IPS-18c (cell line): ENCODE measurements around the gene SEMA4A.
"Not testable (repeated sequence)": the region's sequence is repeated elsewhere in the genome, so short reads cannot be mapped to it uniquely, and the experiment has no call there.

Experiments
- H3K4me3 ChIP-seq: 2 replicates; pipeline ENCODE4 v1.7.0; 2013; ENCODE audit warnings: low read depth, mild to moderate bottlenecking, low read length, moderate library complexity; ENCODE audit not compliant: insufficient read depth
- H3K9me3 ChIP-seq: one replicate; pipeline ENCODE4 v1.6.1; 2013; ENCODE audit warnings: mild to moderate bottlenecking, low read length, moderate library complexity; ENCODE audit not compliant: control insufficient read depth, insufficient read depth

SEMA4A gene

DNA sequence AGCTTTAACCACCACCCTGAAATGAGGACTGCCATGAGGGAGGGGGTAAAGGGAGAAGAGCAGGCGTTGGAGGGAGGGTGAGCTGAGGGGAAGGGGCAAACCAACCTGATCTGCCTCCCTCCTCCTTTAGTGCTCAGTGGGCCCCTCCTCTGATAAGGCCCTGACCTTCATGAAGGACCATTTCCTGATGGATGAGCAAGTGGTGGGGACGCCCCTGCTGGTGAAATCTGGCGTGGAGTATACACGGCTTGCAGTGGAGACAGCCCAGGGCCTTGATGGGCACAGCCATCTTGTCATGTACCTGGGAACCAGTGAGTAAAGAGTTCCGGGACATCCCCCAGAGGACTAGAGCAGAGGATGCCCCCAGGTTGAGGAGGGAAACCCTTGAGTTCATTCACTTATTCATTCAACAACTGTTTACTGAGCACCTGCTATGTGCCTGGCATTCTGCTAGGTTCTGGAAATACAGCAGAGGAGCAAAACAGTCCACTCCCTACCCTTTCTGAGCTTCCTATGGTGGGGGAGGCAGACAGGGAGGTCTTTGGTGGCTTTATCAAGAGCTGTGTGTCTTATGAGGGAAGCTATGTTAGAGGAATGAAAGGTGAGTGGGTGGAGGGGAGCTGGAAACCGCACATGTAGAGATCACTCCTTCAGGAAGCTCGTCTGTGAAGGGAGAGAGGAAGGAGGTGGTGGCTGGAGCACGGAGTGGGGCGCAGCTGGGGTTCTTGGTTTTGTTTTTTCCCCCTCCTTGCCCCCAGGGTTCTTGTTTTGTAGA lies 19.5 kb downstream of the SEMA4A start:
- no peaks in the 10 kb centered on the region for H3K9me3 ChIP-seq
- H3K4me3 ChIP-seq, result no peak overlapping the region

DNA sequence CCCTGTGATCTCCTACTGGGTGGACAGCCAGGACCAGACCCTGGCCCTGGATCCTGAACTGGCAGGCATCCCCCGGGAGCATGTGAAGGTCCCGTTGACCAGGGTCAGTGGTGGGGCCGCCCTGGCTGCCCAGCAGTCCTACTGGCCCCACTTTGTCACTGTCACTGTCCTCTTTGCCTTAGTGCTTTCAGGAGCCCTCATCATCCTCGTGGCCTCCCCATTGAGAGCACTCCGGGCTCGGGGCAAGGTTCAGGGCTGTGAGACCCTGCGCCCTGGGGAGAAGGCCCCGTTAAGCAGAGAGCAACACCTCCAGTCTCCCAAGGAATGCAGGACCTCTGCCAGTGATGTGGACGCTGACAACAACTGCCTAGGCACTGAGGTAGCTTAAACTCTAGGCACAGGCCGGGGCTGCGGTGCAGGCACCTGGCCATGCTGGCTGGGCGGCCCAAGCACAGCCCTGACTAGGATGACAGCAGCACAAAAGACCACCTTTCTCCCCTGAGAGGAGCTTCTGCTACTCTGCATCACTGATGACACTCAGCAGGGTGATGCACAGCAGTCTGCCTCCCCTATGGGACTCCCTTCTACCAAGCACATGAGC lies 23.3 kb downstream of the SEMA4A start:
- H3K4me3 ChIP-seq, result no peak overlapping the region
- no peaks in the 10 kb centered on the region for H3K9me3 ChIP-seq

DNA sequence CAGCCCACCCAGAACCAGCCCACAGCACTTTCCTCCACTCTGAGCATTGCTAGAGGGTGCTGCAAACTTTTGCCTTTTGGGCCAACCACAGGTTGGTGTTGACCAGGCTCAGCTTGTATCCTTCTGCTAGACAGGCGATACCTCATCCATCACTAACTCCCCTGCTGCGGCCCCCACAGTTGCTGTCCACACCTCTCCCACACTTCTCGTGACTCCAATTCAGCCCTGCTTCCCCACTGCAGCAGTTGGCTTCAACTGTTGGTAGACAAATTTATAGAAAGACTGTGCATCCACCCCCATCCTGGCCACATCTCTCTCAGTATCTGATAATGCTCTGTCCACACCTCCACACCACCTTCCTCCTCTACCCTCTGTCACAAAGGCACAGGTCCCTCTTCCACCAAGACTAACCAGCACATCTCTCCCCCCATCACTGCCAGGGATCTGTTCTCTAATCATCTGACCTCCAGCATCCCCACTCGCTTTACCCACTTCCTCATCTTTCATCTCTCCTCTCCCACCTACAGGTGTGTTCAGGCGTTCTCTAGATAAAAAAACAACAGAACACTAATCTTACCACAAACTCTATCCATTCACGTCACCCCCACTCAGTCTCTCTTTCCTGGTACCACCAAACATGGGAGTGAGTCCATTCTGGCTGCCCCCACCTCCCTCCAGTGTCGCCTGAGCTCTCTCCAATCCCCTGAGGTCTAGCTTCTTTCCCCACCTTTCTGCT lies 24.7 kb downstream of the SEMA4A start:
- Histone ChIP-seq H3K4me3 (no peak overlapping the region), H3K9me3 (no peaks in the 10 kb centered on the region)

DNA sequence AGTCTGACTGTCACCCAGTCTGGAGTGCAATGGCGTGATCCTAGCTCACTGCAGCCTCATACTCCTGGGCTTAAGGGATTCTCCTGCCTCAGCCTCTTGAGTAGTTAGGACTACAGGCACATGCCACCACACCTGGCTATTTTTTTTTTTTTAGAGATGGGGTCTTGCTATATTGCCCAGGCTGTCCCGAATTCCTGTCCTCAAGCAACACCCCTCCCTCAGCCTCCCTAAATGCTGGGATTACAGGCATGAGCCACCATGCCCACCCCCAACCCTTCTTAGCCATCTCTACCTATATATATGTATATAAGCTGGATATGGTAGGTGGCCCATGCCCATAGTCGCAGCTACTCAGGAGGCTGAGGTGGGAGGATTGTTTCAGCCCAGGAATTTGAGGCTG lies 27.1 kb downstream of the SEMA4A start:
- H3K4me3 ChIP-seq, result no peak overlapping the region
- H3K9me3 ChIP-seq, result no peaks in the 10 kb centered on the region

DNA sequence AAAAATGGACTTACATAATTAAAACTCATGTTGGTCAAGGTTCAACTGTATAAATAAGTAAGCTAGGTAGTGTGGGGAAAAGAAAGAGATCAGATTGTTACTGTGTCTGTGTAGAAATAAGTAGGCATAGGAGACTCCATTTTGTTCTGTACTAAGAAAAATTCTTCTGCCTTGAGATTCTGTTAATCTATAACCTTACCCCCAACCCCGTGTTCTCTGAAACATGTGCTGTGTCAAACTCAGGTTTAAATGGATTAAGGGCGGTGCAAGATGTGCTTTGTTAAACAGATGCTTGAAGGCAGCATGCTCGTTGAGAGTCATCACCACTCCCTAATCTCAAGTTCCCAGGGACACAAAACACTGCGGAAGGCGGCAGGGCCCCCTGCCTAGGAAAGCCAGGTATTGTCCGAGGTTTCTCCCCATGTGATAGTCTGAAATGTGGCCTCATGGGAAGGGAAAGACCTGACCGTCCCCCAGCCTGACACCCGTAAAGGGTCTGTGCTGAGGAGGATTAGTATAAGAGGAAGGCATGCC lies 28.1 kb downstream of the SEMA4A start:
- H3K9me3 ChIP-seq, H3K4me3 ChIP-seq: not testable (repeated sequence)

DNA sequence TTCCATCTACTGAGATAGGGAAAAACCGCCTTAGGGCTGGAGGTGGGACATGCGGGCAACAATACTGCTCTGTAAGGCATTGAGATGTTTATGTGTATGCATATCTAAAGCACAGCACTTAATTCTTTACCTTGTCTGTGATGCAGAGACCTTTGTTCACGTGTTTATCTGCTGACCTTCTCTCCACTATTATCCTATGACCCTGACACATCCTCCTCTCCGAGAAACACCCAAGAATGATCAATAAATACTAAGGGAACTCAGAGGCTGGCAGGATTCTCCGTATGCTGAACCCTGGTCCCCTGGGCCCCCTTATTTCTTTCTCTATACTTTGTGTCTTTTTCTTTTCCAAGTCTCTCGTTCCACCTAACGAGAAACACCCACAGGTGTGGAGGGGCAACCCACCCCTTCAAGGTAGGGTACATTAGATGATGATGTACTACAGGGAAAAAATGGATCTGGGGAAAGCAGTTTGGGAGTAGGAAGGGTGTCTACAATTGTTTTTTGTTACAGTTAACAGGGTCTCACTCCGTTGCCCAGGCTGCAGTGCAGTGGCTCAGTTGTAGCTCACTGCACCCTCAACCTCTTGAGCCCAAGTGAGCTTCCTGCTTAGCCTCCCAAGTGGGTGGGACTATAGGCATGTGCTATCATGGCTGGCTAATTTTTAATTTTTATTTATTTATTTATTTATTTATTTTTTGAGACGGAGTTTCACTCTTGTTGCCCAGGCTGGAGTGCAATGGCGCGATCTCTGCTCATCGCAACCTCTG lies 28.8 kb downstream of the SEMA4A start:
- H3K4me3 ChIP-seq, result not testable (repeated sequence)

DNA sequence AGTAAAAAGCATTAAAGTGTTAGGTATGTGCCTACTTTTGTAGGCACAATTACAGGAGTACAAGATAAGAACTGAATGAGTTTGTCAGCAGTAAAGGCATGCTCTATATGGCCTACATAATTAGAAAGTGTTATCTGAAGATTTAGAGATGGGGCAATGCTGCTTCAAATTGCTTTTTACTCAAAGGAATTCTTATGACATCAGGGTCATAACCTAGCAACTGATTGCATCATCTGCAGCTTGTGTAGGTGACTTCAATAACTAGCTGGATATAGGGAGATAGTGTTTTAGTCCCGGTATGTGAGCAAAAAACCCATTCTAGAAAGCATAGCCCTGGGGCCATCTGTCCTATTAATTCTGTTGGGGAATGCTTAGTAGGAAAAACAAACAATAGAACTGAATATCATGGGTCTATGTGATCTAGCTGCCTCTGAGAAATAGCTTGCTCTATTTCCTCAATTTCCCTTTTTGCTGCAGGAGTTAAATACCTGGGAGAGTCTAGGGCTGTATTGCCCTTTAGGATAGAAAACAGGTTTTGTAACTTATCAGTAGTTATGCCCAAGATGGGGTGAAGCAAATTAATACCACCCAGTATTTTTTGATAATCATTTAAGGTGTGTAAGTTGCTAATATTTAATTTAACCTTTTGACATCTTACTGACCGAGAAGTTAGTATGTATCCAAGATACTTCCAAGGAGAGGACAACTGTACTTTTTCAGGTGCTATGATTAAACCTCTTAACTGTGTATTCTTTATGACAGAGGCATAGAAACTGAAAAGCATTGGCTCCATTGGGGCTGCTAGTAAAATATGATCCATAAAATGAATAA lies 33.2 kb downstream of the SEMA4A start:
- not testable (repeated sequence) for H3K9me3 ChIP-seq, H3K4me3 ChIP-seq

More for the DNA sequence above, 28.8 kb downstream of the SEMA4A start:
- not testable (repeated sequence) for H3K9me3 ChIP-seq

DNA sequence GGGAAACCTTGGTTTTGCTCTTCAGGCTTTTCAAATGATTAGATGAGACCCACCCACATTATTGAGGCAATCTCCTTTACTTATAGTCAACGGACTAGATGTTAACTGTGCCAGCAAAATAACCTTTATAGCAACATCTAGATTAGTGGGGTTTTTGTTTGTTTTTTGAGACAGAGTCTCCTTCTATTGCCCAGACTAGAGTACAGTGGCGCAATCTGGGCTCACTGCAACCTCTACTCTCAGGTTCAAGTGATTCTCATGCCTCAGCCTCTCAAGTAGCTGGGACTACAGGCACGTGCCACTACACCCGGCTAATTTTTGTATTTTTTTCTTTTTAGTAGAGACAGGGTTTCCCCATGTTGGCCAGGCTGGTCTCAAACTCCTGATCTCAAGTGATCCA lies 36.9 kb downstream of the SEMA4A start:
- H3K4me3 ChIP-seq, H3K9me3 ChIP-seq: not testable (repeated sequence)

DNA sequence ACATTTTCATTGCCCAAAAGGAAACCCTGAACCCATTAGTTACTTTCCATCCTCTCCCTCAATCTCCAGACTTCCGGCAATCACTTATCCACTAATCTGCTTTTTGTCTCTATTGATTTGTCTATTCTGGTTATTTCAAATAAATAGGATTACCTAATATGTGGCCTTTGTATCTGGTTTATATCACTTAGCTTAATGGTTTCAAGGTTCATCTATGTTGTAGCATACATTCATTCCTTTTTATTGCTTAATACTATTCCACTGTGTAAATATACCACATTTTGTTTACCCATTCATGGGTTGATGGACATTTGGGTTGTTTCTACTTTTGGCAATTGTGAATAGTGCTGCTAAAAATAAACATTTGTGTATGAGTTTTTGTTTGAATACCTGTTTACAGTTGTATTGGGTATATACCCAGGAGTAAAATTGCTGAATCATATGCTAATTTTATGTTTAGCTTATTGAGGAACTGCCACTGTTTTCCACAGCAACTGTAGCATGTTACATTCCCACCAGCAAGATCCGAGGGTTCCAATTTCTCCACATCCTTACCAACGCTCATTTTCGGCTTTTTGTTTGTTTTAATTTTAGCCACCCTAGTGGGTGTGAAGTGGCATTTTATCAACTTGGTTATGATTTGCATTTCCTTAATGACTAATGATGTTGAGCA lies 38.0 kb downstream of the SEMA4A start:
- Histone ChIP-seq H3K9me3 (no peaks in the 10 kb centered on the region), H3K4me3 (no peak overlapping the region)

DNA sequence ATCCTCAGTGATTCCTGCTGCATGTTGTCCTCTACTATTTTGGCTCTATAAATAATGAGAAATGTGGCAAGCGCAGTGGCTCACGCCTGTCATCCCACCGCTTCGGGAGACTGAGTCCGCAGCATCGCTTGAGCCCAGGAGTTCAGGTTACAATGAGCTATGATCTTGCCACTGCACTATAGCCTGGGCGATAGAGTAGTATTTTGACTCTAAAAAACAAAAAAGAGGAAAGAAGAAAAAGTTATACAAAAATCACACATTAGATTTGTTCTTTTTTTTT lies 39.8 kb downstream of the SEMA4A start:
- peak overlapping the region; percentile 31; the same call in 1 of the 2 replicates for H3K4me3 ChIP-seq
- no peaks in the 10 kb centered on the region for H3K9me3 ChIP-seq

DNA sequence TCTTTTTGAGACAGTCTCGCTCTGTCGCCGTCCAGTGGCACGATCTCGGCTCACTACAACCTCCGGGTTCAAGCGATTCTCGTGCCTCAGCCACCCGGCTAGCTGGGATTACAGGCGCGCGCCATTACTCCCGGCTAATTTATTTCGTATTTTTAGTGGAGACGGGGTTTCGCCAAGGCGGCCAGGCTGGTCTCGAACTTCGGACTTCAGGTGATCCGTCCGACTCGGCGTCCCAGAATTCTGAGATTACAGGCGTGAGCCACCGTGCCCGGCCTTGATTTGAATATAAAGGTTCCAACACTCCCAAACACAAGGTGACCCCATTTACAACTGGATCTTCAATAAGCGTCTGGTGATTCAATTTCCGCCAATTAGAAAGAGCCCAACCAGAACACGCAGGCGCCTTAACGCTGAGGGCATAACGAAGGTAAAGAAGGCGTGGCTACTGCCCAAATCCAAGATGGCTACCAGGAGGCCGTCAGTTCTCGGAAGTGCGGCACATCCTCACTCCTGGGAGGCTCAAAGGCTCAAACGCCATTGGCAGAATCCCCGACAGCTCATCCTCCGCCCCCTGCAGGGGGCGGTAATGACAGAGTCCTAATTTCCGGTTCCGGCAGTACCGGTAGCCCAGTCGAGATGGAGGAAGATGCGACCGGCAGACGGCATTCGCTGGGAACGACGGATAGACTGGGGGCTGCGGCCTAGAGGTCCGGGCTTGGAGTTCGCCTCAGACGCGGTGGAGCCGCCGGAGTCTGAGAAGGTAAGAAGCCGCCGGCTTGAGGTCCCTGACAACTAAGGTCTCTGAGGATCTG lies 40.3 kb downstream of the SEMA4A start, which contains the start of gene SLC25A44:
TSS of gene SLC25A44 (plus strand) at position 617 of the 812 bp plus-strand sequence. CDS start 5,744 bp downstream, outside the sequence.
- Histone ChIP-seq H3K4me3 (peak within 1 kb of the TSS; percentile 95), H3K9me3 (no peaks in the 10 kb centered on the region)

DNA sequence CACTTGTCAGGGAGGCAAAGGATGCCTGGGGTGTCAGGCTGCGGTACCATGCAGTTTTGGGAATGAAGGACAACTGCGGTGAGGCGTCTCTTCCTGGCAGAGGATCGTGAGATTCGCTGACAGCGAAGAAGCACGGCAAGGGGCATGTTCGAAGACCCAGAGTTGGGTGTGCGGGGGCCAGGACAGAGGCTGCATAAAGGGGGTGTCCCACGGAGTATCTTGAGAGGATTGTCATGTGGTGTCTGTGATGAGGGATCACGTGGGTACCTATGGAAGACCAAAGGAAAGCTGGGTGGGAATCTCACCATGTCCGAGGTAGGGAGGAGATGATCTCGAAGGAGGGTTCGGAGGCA lies 40.9 kb downstream of the SEMA4A start:
- H3K4me3 ChIP-seq, result peak overlapping the region; percentile 95
- no peaks in the 10 kb centered on the region for H3K9me3 ChIP-seq

DNA sequence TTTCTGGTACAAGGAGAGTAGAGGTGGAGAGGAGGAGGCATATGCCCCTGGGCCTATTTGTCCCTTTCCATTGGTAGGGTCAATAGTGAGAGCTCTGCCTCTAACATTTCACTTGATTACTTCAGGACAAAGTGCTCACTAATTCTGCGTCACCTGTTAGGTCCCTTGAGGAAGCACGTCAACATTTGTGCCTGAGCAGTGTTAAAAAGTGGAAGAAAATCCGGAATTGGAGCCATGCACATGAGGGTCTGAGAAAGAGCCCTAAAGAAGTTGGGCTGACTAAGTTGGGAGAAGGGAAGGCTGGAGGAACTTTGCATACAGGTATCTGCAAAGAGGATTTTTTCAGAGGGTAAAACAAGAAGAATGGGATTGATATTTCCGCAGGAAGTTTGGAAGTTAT lies 42.5 kb downstream of the SEMA4A start:
- no peaks in the 10 kb centered on the region for H3K9me3 ChIP-seq
- H3K4me3 ChIP-seq, result no peak overlapping the region

DNA sequence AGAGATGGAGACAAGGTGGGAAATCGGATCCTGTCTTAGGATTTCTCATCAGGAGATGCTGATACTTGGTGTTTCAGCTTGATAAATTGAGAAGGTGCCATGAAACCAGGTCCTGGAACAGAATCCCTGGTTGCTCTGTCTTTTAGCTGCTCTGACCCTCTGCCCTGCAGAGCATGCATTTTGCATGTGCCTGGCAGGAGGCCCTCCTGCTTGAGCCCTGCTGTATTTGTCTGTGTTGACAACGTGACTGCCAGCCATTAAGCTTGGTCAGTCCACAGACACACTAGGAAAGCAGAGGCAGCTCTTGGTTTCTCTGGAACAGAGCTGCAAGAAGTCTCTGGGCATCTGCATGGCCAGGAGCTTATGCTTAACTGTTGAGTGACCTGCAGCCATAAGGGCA lies 43.1 kb downstream of the SEMA4A start:
- Histone ChIP-seq H3K9me3 (no peaks in the 10 kb centered on the region), H3K4me3 (no peak overlapping the region)

DNA sequence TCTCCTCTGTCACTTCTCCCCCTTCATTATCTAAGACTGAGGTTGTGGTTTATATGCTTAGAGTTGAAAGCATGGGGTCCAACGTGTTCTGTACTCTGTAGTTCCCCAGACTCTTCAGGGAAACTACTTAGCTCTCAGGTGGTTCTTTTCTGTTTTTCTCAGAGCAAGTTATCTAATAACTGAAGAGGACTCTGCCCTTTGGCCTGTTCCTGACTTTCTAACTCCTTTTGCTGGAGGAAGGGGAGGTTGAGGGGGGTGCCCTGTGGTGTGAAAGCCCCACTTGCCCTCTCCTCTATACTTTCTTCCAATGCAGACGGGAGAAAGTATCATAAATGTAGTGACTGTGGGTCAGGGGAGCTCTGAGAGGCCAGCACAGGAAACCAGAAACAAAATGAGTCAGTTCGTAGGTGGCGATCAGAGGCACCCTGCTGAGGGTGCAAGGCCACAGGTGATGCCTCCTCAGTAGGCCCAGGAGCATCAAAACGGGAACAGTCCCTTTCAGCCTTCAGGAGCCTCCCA lies 45.5 kb downstream of the SEMA4A start:
- Histone ChIP-seq H3K9me3 (no peaks in the 10 kb centered on the region), H3K4me3 (no peak overlapping the region)
